Natural killer cell (primary cell): ENCODE measurements around the gene SLC5A3. TPM values are rescaled to one million over a fixed set of nuclear protein-coding genes. Genes with fewer than 3 reads are reported as not detected.

ENCODE experiments used
- ATAC-seq, 3 donors: fragments of 150-1000 bp in 2 of 3; fragments of 200-7000 bp in 1 of 3; cut with Tn5 transposase; 1 replicate in 1 of 3; 2 replicates in 2 of 3; pipeline ENCODE4 v1.10.0; 2021; ENCODE audit warnings: mild to moderate bottlenecking in 2 of 3, moderate library complexity in 2 of 3
- DNase-seq, 2 donors: peaks; one replicate each; pipeline versions ENCODE4 v3.0.0 to v3.0.0-alpha.2; 2013 to 2021; ENCODE audit warnings: mixed read lengths in 1 of 2
- H3K27ac ChIP-seq: one replicate; pipeline ENCODE4 v1.5.1; 2013; ENCODE audit warnings: mild to moderate bottlenecking, low read length
- H3K27me3 ChIP-seq: one replicate; pipeline ENCODE4 v1.6.1; 2013; ENCODE audit warnings: low read length; ENCODE audit not compliant: control insufficient read depth, insufficient read depth
- H3K36me3 ChIP-seq: one replicate; pipeline ENCODE4 v1.6.1; 2013; ENCODE audit warnings: low read length; ENCODE audit not compliant: control insufficient read depth, insufficient read depth
- H3K4me1 ChIP-seq: one replicate; pipeline ENCODE4 v1.6.1; 2013; ENCODE audit warnings: low read length; ENCODE audit not compliant: control insufficient read depth, insufficient read depth
- H3K4me3 ChIP-seq: one replicate; pipeline ENCODE4 v1.5.1; 2013; ENCODE audit warnings: low read length
- H3K9me3 ChIP-seq: one replicate; pipeline ENCODE4 v1.6.1; 2013; ENCODE audit warnings: low read length; ENCODE audit not compliant: control insufficient read depth, insufficient read depth
- H3K27ac Mint-ChIP-seq, 2 donors: one replicate each; pipeline ENCODE4 v1.8.0; 2022; ENCODE audit warnings: mild to moderate bottlenecking in 2 of 2, mixed read lengths in 2 of 2, moderate library complexity in 1 of 2
- H3K27me3 Mint-ChIP-seq, 2 donors: one replicate each; pipeline ENCODE4 v1.8.0; 2022; ENCODE audit warnings: low read depth in 2 of 2, mixed read lengths in 2 of 2
- H3K36me3 Mint-ChIP-seq: one replicate; pipeline ENCODE4 v1.8.0; 2022; ENCODE audit warnings: mixed read lengths
- H3K4me1 Mint-ChIP-seq, 2 donors: one replicate each; pipeline ENCODE4 v1.8.0; 2022; ENCODE audit warnings: mixed read lengths in 2 of 2
- H3K4me3 Mint-ChIP-seq: one replicate; pipeline ENCODE4 v1.8.0; 2022; ENCODE audit warnings: mild to moderate bottlenecking, moderate library complexity, mixed read lengths
- H3K9me3 Mint-ChIP-seq, 2 donors: one replicate each; pipeline ENCODE4 v1.8.0; 2022; ENCODE audit warnings: mixed read lengths in 2 of 2
- WGBS: methylation state at CpG from one replicate; pipeline ENCODE4 v1.1.7; 2013; ENCODE audit warnings: missing lambda C conversion rate; ENCODE audit not compliant: insufficient coverage; 5-methylcytosine and 5-hydroxymethylcytosine counted together
- intact Hi-C: fragments of 100-400 bp; cut with micrococcal nuclease; formaldehyde crosslinking; loops from one replicate; pipeline ENCODE4 v1.14.2; 2022
- total RNA-seq, 4 donors: library from RNA; stranded (reverse); fragments of 120-200 nt in 1 of 4; gene quantifications; one replicate each; pipeline versions ENCODE4 v1.2.3 to v1.2.4, GENCODE V29; 2013 to 2022
- TF ChIP-seq, protein P1 (sequence below): fragments of 200-600 bp; IDR thresholded peaks from one replicate; pipeline ENCODE4 v1.8.0; 2022; ENCODE audit warnings: antibody characterized with exemption

The SLC5A3 gene
- 10 to 100 TPM; 14.5 to 25.1 (median 17.9) TPM for total RNA-seq
- 49.3 TPM for total RNA-seq (2013)

- under 1% methylated on average over 104 of the region's 104 CpGs for WGBS
- Mint-ChIP-seq H3K27me3 (no peaks in the 10 kb centered on the region), H3K4me3 (peak within 1 kb of the TSS; percentile 95), H3K27ac (peak within 1 kb of the TSS; percentile 86 to 89), H3K4me1 (peaks cover 50 to 53% of the 10 kb centered on the region in 2 donors), H3K36me3 (no peaks in the 10 kb centered on the region), H3K9me3 (no peaks in the 10 kb centered on the region)
- H3K9me3 ChIP-seq: no peaks in the 10 kb centered on the region
- peak; percentile 70 to 86 for DNase-seq
- peak within 1 kb of the TSS; percentile 80 for H3K27ac ChIP-seq
- intact Hi-C loops: loop anchor here (2.0 to 5.0 kb wide), 2 partner anchors 96 to 124 kb away; no protein-coding TSS in a partner anchor
- peak within 1 kb of the TSS; percentile 76 for H3K4me3 ChIP-seq
- no peaks in the 10 kb centered on the region for H3K27me3 ChIP-seq
- peak; percentile 76 to 87 (median 79) for ATAC-seq
- peaks cover 2% of the 10 kb centered on the region for H3K36me3 ChIP-seq
- TF ChIP-seq, protein P1, sequence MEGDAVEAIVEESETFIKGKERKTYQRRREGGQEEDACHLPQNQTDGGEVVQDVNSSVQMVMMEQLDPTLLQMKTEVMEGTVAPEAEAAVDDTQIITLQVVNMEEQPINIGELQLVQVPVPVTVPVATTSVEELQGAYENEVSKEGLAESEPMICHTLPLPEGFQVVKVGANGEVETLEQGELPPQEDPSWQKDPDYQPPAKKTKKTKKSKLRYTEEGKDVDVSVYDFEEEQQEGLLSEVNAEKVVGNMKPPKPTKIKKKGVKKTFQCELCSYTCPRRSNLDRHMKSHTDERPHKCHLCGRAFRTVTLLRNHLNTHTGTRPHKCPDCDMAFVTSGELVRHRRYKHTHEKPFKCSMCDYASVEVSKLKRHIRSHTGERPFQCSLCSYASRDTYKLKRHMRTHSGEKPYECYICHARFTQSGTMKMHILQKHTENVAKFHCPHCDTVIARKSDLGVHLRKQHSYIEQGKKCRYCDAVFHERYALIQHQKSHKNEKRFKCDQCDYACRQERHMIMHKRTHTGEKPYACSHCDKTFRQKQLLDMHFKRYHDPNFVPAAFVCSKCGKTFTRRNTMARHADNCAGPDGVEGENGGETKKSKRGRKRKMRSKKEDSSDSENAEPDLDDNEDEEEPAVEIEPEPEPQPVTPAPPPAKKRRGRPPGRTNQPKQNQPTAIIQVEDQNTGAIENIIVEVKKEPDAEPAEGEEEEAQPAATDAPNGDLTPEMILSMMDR: no peak
- peaks cover 21% of the 10 kb centered on the region for H3K4me1 ChIP-seq
Measured at GRCh38 chr21:34073032-34073748, at the start of gene SLC5A3, which contains the start of gene MRPS6. Gene SLC5A3, plus strand, starts transcription at chr21:34073578. Its CDS starts 21,621 bp downstream, at chr21:34095199. Gene MRPS6, plus strand, starts transcription at chr21:34073578. Its CDS starts 123 bp downstream, at chr21:34073701.

DNA sequence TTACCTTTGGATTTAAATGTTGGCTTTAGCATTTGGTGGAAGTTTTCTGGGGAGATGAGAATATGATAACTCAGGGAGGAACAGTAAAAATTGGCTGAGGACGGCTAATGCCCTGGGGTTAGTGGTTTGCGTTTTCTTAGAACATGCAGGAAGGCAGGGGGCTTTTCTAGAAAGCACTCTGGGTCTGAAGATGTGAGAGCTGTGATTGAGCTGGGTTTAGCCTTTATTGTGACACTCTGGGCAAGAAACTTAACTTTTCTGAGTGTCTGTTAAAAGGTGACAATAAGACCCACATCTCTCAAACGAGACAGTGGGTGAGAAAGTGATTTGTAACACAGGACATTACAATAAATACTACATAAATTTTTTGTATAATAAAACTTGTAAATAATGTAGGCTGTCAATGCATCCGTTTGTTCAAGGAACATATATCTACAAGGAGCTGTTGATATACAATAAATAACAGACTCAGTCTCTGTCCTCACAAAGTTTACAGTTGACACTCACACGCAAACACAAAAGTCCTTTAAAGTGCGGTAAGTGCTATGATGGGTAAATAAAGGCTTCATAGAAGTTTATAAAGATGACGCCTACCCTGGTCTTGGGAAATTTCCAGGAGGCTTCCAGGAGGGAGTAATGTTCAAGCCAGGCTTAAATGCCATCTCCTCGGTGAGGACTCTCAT lies 49.5 kb upstream of the SLC5A3 start:
- intact Hi-C loops: loop anchor here (1.0 to 5.0 kb wide), 8 partner anchors 15 to 1023 kb away; partner anchors contain the start of gene RUNX1
- Histone ChIP-seq H3K4me1 (peaks cover 52% of the 10 kb centered on the region), H3K27ac (peak overlapping the region; percentile 73), H3K4me3 (no peak overlapping the region), H3K36me3 (no peaks in the 10 kb centered on the region), H3K9me3 (peaks cover 4% of the 10 kb centered on the region), H3K27me3 (no peaks in the 10 kb centered on the region)
- ATAC-seq (peak; percentile 64 to 80 (median 78)), DNase-seq (peak in 1 of 2 donors; percentile 22)
- 47% methylated on average over 4 of the region's 8 CpGs for WGBS
- Mint-ChIP-seq H3K4me3 (no peak overlapping the region), H3K27me3 (no peaks in the 10 kb centered on the region), H3K36me3 (no peaks in the 10 kb centered on the region), H3K27ac (no peak overlapping the region), H3K9me3 (no peaks in the 10 kb centered on the region), H3K4me1 (peaks cover 0 to 23% of the 10 kb centered on the region in 2 donors)
- TF ChIP-seq, protein P1: no peak

DNA sequence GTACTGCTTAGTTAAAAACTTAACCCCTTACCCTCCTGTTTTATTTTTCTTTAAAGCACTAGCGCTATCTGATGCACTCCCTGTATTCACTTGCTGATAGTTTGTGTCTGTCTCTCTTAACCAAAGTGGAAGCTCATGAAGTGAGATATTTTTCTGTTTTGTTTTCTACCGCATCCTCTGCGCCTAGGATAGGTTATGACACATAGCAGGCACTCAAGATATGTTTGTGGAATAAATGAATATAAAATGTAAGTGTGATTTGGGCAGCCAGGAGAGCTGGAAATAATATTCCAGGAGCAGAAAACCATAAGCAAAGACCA lies 49.0 kb upstream of the SLC5A3 start:
- Histone ChIP-seq H3K4me3 (no peak overlapping the region), H3K9me3 (peaks cover 4% of the 10 kb centered on the region), H3K36me3 (no peaks in the 10 kb centered on the region), H3K27me3 (no peaks in the 10 kb centered on the region), H3K27ac (peak overlapping the region; percentile 73), H3K4me1 (peaks cover 48% of the 10 kb centered on the region)
- TF ChIP-seq, protein P1: no peak
- ATAC-seq (peak; percentile 51 to 55 (median 52)), DNase-seq (no peak)
- 55% methylated on average over 3 of the region's 3 CpGs for WGBS
- Mint-ChIP-seq H3K9me3 (no peaks in the 10 kb centered on the region), H3K4me1 (peaks cover 3 to 18% of the 10 kb centered on the region in 2 donors), H3K27ac (no peak overlapping the region), H3K27me3 (no peaks in the 10 kb centered on the region), H3K4me3 (no peak overlapping the region), H3K36me3 (no peaks in the 10 kb centered on the region)
- intact Hi-C loops: loop anchor here (1.0 to 5.0 kb wide), 4 partner anchors 49 to 1023 kb away; partner anchors contain the start of gene RUNX1
